GF-D8 (cell line): Measurements from ENCODE around the gene PCDHGA6.
"Not testable (repeated sequence)": the region's sequence is repeated elsewhere in the genome, so short reads cannot be mapped to it uniquely, and the experiment has no call there.

Experiments used
- DNase-seq: peaks from one replicate; lab custom pipeline; 2025; lab: John Stamatoyannopoulos, UW

The PCDHGA6 gene

DNA sequence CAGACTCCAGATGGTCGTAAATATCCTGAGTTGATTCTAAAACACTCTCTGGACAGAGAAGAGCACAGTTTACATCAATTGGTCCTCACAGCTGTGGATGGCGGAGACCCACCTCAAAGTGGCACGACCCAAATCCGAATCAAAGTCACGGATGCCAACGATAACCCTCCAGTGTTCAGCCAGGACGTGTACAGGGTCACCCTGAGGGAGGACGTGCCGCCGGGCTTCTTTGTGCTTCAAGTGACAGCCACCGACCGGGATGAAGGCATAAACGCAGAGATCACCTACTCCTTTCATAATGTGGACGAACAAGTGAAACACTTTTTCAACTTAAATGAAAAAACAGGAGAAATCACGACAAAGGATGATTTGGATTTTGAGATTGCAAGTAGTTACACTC is 13.0 kb upstream of the PCDHGA6 start:
- no peak for DNase-seq

DNA sequence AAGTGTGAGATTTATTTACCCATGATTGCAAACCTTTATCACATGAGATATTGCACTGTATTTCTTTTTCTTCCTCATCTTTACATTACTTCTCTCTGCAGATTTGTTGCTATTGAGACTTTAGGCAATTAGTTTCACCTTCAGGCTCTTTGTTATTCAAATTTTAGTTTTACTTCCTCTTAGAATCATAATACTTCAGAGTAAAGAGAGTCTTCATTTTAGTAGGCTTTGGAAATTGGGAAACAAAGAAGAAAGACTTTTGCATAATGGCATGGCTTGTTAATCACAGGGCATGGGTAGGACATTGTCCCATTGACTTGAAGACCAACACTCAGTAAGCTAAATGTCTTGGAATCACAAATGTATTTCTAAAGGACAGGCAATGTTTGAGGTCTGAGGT is 11.0 kb upstream of the PCDHGA6 start:
- no peak for DNase-seq

DNA sequence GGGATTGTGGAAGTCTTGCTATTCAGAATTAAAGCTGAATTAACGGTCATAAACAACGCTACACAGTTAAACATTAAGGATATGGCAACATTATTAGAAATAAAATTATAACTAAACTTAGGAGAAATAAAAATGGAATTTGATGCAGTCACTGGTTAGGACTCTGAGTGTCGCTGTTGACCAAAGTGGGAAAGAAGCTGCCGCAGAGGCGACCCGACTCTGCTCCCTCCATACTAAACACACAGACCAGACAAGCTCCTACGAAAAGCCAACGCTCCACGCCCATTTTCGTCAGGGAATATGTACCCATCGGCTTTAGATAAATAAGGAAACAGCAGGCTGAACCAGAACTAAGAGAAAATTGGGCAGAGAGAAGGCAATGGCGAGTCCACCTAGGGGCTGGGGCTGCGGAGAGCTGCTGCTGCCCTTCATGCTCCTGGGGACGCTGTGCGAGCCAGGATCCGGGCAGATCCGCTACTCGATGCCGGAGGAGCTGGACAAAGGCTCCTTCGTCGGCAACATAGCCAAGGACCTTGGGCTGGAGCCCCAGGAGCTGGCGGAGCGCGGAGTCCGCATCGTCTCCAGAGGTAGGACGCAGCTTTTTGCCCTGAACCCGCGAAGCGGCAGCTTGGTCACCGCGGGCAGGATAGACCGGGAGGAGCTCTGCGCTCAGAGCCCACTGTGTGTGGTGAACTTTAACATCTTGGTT is 9.6 kb upstream of the PCDHGA6 start, which contains the start of gene PCDHGA5:
Gene PCDHGA5, plus strand, starts transcription at position 211 of the 709 bp plus-strand sequence. Its CDS starts 169 bp downstream, at position 380.
- DNase-seq, result no peak

GRCh38 chr5:141366016-141366896 is 7.4 kb upstream of the PCDHGA6 start:
- no peak for DNase-seq

- DNase-seq, result no peak
Measured at GRCh38 chr5:141369994-141370848, 3.5 kb upstream of the PCDHGA6 start, which contains the start of gene PCDHGB3. Gene PCDHGB3 (plus strand): TSS chr5:141370242. CDS start chr5:141370395, 153 bp downstream.

DNA sequence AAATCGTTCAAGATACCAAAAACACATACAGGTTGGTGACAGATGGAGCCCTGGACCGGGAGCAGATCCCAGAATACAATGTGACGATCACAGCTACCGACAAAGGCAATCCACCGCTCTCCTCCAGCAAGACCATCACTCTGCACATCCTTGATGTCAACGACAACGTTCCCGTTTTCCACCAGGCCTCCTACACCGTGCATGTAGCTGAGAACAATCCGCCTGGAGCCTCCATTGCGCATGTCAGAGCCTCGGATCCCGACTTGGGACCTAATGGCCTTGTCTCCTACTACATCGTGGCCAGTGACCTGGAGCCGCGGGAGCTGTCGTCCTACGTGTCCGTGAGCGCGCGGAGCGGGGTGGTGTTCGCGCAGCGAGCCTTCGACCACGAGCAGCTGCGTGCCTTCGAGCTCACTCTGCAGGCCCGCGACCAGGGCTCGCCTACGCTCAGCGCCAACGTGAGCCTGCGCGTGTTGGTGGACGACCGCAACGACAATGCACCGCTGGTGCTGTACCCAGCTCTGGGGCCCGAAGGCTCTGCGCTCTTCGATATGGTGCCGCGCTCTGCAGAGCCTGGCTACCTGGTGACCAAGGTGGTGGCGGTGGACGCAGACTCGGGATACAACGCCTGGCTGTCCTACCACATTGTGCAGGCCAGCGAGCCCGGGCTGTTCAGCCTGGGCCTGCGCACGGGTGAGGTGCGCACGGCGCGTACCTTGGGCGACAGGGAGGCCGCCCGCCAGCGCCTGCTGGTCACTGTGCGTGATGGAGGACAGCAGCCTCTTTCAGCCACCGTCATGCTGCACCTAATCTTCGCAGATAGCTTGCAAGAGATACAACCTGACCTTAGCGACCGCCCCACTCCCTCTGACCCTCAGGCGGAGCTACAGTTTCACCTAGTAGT is 1.9 kb upstream of the PCDHGA6 start:
- DNase-seq, result no peak

GRCh38 chr5:141374627-141375026 is 936 bp downstream of the PCDHGA6 start:
- DNase-seq, result no peak

DNA sequence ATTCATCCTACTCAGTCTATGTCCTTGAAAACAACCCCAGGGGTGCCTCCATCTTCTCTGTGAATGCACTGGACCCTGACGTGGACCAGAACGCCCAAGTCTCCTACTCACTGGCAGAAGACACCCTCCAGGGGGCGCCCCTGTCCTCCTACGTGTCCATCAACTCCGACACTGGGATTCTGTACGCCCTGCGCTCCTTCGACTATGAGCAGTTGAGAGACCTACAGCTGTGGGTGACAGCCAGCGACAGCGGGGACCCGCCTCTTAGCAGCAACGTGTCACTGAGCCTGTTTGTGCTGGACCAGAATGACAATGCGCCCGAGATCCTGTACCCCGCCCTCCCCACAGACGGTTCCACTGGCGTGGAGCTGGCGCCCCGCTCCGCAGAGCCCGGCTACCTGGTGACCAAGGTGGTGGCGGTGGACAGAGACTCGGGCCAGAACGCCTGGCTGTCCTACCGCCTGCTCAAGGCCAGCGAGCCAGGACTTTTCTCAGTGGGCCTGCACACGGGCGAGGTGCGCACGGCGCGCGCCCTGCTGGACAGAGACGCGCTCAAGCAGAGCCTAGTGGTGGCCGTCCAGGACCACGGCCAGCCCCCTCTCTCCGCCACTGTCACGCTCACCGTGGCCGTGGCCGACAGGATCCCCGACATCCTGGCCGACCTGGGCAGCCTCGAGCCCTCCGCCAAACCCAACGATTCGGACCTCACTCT is 1.9 kb downstream of the PCDHGA6 start:
- not testable (repeated sequence) for DNase-seq

DNA sequence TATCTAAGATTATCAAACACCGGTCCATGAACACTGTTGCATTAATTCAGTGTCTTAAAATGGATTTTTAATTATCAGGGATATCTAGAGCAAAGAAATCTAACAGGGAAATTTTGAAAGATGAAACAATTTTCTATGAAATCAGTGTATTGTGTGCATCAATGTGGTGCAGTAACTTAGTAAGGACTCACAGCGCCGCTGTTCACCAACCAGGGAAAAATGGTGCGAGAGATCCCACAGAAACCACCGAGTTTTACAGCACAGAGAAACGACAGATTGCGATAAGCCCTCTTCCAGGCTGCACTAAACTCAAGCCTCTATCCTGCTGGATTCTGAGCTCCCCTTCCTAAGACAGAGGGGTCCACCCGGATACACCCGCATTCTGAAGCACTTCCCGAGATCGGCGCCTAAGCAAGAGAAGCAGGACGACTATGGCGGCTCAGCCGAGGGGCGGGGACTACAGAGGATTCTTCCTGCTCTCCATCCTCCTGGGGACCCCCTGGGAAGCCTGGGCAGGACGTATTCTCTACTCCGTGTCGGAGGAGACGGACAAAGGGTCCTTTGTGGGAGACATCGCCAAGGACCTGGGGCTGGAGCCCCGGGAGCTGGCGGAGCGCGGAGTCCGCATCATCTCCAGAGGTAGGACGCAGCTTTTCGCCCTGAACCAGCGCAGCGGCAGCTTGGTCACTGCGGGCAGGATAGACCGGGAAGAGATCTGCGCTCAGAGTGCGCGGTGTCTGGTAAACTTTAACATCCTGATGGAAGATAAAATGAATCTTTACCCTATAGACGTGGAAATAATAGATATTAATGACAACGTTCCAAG is 9.0 kb downstream of the PCDHGA6 start, which contains the start of gene PCDHGA7:
Gene PCDHGA7, plus strand, starts transcription at position 274 of the 826 bp plus-strand sequence. Its CDS starts 158 bp downstream, at position 432.
- DNase-seq, result no peak

GRCh38 chr5:141383345-141383744 is 9.7 kb downstream of the PCDHGA6 start:
- DNase-seq, result no peak

GRCh38 chr5:141384471-141385267 is 11.0 kb downstream of the PCDHGA6 start:
- no peak for DNase-seq

DNA sequence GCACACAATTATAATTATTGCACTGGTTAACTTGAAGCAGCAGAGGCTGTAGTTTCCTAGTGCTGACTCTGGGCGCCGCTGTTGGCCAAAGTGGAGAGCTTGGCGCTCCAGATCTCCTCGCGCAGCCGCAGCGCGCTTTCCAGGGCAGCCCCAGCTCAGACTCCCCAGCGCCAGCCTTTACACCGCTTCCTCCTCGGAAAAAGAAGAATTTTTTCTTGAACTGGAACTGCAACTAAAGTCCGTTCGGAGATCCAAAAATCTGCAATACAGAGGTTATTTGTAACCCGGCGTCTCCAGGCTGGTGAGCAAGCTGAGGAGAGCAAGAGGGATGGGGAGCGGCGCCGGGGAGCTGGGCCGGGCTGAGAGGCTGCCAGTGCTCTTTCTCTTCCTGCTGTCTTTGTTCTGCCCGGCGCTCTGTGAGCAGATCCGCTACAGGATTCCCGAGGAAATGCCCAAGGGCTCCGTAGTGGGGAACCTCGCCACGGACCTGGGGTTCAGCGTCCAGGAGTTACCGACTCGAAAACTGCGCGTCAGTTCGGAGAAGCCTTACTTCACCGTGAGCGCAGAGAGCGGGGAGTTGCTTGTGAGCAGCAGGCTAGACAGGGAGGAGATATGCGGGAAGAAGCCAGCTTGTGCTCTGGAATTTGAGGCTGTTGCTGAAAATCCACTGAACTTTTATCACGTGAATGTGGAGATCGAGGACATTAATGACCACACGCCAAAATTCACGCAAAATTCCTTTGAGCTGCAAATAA is 14.0 kb downstream of the PCDHGA6 start, which contains the start of gene PCDHGB4:
Gene PCDHGB4, plus strand, starts transcription at position 142 of the 755 bp plus-strand sequence. Its CDS starts 187 bp downstream, at position 329.
- not testable (repeated sequence) for DNase-seq

DNA sequence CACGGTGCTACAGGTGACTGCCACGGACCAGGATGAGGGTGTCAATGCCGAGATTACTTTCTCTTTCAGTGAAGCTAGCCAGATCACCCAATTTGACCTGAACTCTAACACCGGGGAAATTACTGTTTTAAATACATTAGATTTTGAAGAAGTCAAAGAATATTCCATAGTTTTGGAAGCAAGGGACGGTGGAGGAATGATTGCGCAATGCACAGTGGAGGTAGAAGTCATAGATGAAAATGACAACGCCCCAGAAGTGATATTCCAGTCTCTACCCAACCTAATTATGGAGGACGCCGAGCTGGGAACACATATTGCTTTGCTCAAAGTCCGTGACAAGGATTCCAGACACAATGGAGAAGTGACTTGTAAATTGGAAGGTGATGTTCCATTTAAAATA is 15.0 kb downstream of the PCDHGA6 start:
- no peak for DNase-seq

GRCh38 chr5:141389153-141390042 is 15.7 kb downstream of the PCDHGA6 start:
- DNase-seq, result no peak

- DNase-seq, result no peak
Measured at GRCh38 chr5:141392429-141393198, 18.9 kb downstream of the PCDHGA6 start, which contains the start of gene PCDHGA8. Gene PCDHGA8 (plus strand): TSS chr5:141392633. CDS start chr5:141392814, 181 bp downstream.

- no peak for DNase-seq
Measured at GRCh38 chr5:141393267-141393666, 19.6 kb downstream of the PCDHGA6 start.
